Calu3 (cell line): ENCODE results near the gene PHYKPL. TPM values are rescaled to one million over a fixed set of nuclear protein-coding genes. Genes with fewer than 3 reads are reported as not detected.

ENCODE experiments used
- BruUV-seq: library from RNA; stranded (reverse); fragments of 400-500 nt; replicated peaks from 2 replicates; lab custom pipeline; 2021; lab: Mats Ljungman, UMichigan
- CTCF ChIA-PET: fragments of 300-600 bp; sonication (Branson Sonifier 250); formaldehyde crosslinking; loops from one replicate; lab custom pipeline; 2022; ENCODE audit warnings: antibody characterized with exemption; lab: Charles Lee
- DNase-seq: peaks from one replicate; pipeline ENCODE4 v3.0.0; 2022
- H3K27ac Mint-ChIP-seq: one replicate; pipeline ENCODE4 v1.8.0; 2022; ENCODE audit warnings: mixed read lengths; ENCODE audit not compliant: unreplicated experiment
- H3K27me3 Mint-ChIP-seq: one replicate; pipeline ENCODE4 v1.8.0; 2022; ENCODE audit warnings: mixed read lengths; ENCODE audit not compliant: unreplicated experiment
- H3K36me3 Mint-ChIP-seq: one replicate; pipeline ENCODE4 v1.8.0; 2022; ENCODE audit warnings: mild to moderate bottlenecking, moderate library complexity, mixed read lengths; ENCODE audit not compliant: insufficient read depth, unreplicated experiment
- H3K4me1 Mint-ChIP-seq: one replicate; pipeline ENCODE4 v1.8.0; 2022; ENCODE audit warnings: mild to moderate bottlenecking, low read depth, mixed read lengths; ENCODE audit not compliant: unreplicated experiment
- H3K4me3 Mint-ChIP-seq: one replicate; pipeline ENCODE4 v1.8.0; 2022; ENCODE audit warnings: mild to moderate bottlenecking, low read depth, moderate library complexity, mixed read lengths; ENCODE audit not compliant: unreplicated experiment
- H3K9me3 Mint-ChIP-seq: one replicate; pipeline ENCODE4 v1.8.0; 2022; ENCODE audit warnings: low read depth, mixed read lengths; ENCODE audit not compliant: unreplicated experiment
- intact Hi-C: fragments of 100-400 bp; cut with micrococcal nuclease; formaldehyde crosslinking; loops from one replicate; pipeline ENCODE4 v1.10.0; 2022; ENCODE audit not compliant: unreplicated experiment
- total RNA-seq: library from RNA; stranded (reverse); gene quantifications from 2 replicates; pipeline ENCODE4 v1.2.3, GENCODE V29; 2022
- TF ChIP-seq, protein P1 (sequence below): fragments of 200-600 bp; IDR thresholded peaks from one replicate; pipeline ENCODE4 v1.8.0; 2022; ENCODE audit warnings: antibody characterized with exemption; ENCODE audit not compliant: unreplicated experiment

Gene PHYKPL
- total RNA-seq, 1 experiment from 2014 or later, result 96.7 TPM

DNA sequence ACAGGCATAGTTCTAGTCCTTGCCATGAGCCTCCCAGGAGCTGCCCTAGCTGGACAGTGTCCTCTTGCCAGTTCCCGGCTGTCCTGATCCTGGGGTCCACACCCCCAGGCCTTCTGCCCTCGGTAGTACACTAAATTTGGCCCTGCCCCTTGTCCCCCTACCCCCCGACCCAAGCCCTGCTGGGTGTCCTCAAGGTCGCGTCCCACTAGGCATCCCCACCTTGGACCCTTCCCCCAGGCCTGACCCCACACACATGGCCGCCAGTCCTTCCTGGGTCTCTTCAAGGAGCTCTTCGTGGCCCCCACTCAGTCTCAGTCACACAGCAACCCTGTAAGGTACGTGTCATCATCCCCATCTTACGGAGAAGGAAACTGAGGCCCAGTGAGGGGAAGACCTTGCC is 40.0 kb upstream of the PHYKPL start:
- H3K27ac Mint-ChIP-seq, result no peak overlapping the region
- TF ChIP-seq, protein P1, sequence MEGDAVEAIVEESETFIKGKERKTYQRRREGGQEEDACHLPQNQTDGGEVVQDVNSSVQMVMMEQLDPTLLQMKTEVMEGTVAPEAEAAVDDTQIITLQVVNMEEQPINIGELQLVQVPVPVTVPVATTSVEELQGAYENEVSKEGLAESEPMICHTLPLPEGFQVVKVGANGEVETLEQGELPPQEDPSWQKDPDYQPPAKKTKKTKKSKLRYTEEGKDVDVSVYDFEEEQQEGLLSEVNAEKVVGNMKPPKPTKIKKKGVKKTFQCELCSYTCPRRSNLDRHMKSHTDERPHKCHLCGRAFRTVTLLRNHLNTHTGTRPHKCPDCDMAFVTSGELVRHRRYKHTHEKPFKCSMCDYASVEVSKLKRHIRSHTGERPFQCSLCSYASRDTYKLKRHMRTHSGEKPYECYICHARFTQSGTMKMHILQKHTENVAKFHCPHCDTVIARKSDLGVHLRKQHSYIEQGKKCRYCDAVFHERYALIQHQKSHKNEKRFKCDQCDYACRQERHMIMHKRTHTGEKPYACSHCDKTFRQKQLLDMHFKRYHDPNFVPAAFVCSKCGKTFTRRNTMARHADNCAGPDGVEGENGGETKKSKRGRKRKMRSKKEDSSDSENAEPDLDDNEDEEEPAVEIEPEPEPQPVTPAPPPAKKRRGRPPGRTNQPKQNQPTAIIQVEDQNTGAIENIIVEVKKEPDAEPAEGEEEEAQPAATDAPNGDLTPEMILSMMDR, result no peak
- no peaks in the 10 kb centered on the region for H3K36me3 Mint-ChIP-seq
- peaks cover 87% of the 10 kb centered on the region for H3K27me3 Mint-ChIP-seq
- CTCF ChIA-PET, result no interaction called here
- H3K4me1 Mint-ChIP-seq, result no peaks in the 10 kb centered on the region
- no peak for DNase-seq
- H3K9me3 Mint-ChIP-seq, result peaks cover 3% of the 10 kb centered on the region
- BruUV-seq, result no TSS peak
- no peak overlapping the region for H3K4me3 Mint-ChIP-seq
- intact Hi-C loops, result no loop called here

DNA sequence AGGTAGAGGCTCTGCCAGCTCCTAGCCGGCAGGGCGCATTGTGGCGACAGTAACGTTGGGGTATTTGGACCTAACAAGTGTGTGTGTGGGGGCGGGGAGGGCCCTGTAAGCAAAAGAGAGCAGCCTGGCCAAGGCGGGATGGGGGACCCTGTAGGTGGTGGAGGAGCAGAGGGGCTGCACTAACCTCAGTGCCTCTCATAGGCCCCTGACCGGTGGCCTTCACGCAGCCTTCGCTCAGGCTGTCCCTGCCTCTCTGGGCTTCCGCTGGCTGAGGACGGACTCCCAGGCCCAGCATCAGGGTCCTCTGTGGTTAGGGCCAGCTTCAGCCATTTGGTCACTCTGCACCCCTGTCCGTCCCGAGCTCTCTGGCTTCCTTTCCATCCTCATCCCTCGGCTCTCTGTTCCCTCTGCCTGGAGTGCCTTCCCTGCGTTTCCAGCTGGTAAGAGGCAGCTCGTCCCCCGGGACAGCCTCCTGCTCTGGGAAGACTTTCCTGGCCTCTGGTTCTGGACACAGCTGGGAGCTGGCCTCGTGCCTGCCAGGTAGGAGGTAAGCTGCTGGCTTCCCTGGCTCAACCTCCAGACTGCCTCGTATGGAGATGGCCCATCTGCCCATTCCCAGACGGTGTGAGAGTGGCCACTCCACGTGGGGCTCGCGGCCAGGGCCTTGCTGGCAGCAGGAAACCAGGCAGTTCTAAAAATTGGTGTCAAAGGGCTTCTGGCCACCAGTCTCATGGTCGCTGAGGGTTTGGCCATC is 39.3 kb upstream of the PHYKPL start:
- Mint-ChIP-seq H3K4me3 (no peak overlapping the region), H3K27ac (no peak overlapping the region), H3K4me1 (no peaks in the 10 kb centered on the region), H3K36me3 (no peaks in the 10 kb centered on the region), H3K9me3 (peaks cover 3% of the 10 kb centered on the region), H3K27me3 (peaks cover 80% of the 10 kb centered on the region)
- intact Hi-C loops, result no loop called here
- CTCF ChIA-PET, result no interaction called here
- TF ChIP-seq, protein P1, result no peak
- BruUV-seq, result no TSS peak
- DNase-seq, result no peak

DNA sequence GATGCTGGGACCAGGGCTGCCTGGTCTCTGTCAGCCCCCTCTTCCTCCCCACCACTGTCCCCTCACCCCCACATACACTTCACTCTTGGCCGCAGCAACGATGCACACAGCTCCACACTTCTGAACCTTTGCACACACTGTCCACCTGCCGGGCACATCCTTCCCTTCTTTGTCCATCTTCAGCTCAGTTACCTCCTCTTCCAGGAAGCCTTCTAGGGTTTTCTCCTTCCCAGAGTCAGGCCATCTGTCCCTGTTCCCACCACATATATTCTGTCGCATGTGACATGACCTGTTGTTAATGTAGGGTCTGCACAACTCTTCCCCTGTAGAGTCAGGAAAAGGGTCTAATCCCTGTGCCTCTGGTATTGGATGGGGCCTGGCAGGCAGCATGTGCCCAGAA is 38.6 kb upstream of the PHYKPL start:
- Mint-ChIP-seq H3K9me3 (peaks cover 3% of the 10 kb centered on the region), H3K27ac (no peak overlapping the region), H3K4me1 (no peaks in the 10 kb centered on the region), H3K27me3 (peaks cover 74% of the 10 kb centered on the region), H3K36me3 (no peaks in the 10 kb centered on the region), H3K4me3 (no peak overlapping the region)
- CTCF ChIA-PET, result no interaction called here
- TF ChIP-seq, protein P1, result no peak
- no TSS peak for BruUV-seq
- intact Hi-C loops, result no loop called here
- DNase-seq, result no peak

DNA sequence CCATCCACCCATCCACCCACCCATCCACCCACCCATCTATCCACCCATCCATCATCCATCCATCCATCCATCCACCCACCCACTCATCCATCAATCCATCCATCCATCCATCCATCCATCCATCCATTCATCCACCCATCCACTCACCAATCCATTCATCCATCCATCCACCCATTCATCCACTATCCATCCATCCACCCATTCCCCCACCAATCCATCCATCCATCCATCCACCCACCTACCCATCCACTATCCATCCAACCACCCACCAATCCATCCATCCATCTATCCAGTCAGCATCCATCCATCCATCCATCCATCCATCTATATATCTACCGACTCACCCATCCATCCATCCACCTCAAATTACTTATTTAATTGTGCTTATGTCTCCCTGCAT is 36.9 kb upstream of the PHYKPL start:
- Mint-ChIP-seq H3K4me3 (no peak overlapping the region), H3K9me3 (no peaks in the 10 kb centered on the region), H3K27ac (no peak overlapping the region), H3K4me1 (no peaks in the 10 kb centered on the region), H3K27me3 (peaks cover 56% of the 10 kb centered on the region), H3K36me3 (no peaks in the 10 kb centered on the region)
- TF ChIP-seq, protein P1, result no peak
- BruUV-seq, result no TSS peak
- CTCF ChIA-PET, result no interaction called here
- intact Hi-C loops, result no loop called here
- no peak for DNase-seq
